ENCODE measurements around the gene SLC2A11. TPM values are rescaled to one million over a fixed set of nuclear protein-coding genes. Genes with fewer than 3 reads are reported as not detected.
"Not testable (repeated sequence)": the region's sequence is repeated elsewhere in the genome, so short reads cannot be mapped to it uniquely, and the experiment has no call there.

Gene SLC2A11
- total RNA-seq, 1 donor from 2014 or later: 10.5 TPM

DNA sequence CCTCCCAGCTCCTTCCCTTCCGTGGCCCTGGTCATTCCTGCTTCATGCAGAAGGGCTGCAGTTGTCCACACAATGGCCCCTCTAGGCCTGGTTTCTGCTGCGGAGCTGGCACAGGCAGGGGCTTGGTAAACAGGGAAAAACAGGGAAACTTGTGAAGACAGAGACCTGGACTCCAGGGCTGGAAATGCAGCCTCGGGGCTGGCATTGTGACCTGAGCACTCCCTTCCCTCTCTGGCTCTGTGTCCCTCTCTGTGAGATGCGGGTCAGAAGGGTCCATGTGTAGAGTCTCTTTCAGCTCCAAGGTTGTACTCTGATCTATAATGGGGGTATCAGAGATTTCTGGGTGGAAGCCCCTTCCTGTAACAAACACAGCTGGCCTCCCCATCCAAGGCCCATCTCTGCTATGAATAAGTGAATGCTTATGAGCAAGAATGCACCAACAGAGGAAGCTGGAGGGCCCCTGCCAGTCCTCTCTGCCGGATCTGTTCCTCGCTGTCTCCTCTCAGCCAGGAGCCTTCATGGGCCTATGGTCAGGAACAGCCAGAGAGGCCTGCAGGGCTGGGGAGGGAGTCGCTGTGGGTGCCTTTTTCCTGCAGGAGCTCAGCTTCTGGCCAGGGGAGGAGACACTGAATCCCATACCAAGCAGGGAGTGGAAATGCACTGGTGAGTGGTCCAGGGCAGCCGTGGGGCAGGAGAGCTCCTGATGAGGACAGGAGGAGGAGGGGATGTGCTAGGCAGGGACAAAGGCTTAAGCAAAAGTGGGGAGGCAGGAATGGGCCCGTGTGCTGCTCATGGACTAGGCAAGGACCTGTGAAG is 12.2 kb upstream of the SLC2A11 start:
- no peak for DNase-seq (ENCODE audit: extremely low read depth, low read depth, low spot score)

DNA sequence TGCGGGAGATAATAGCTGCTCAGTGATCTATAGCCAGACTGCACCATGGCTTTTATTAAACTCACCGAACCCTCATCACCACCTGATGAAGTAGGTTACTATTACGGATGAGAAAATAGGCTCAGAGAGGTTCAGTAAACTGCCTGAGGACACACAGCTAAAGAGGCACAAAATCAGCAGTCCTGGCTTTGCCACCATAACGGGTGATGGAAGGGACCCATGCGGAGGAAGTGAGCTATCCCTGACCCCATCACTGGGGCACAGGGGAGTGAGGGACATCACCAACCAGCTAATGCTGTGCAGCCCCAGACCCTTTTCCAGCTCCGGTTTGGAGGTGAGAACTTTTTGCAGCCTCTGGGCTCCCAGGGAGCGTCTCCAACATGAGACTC is 11.6 kb upstream of the SLC2A11 start:
- no peak for DNase-seq (ENCODE audit: extremely low read depth, low read depth, low spot score)

DNA sequence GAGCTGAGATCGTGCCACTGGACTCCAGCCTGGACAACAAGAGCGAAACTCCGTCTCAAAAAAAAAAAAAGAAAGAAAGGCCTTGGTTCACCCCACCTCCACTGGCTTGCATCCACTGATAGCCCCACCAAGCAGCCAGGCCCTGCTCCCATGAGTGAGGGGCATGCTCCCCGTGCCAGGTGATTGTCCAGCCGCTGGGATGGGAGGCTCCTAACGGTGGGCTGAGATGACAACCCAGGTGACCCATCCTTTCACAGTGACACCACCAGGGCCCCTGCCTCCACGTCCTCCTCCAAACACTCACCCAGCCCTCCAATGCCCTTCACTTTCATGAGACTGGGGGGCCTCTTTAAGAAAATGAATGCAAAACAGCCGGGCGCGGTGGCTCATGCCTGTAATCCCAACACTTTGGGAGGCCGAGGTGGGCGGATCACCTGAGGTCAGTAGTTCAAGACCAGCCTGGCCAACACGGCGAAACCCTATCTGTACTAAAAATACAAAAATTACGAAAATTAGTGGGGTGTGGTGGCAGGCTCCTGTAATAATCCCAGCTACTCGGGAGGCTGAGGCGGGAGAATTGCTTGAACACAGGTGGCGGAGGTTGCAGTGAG is 10.3 kb upstream of the SLC2A11 start:
- no peak for DNase-seq (ENCODE audit: extremely low read depth, low read depth, low spot score)

DNA sequence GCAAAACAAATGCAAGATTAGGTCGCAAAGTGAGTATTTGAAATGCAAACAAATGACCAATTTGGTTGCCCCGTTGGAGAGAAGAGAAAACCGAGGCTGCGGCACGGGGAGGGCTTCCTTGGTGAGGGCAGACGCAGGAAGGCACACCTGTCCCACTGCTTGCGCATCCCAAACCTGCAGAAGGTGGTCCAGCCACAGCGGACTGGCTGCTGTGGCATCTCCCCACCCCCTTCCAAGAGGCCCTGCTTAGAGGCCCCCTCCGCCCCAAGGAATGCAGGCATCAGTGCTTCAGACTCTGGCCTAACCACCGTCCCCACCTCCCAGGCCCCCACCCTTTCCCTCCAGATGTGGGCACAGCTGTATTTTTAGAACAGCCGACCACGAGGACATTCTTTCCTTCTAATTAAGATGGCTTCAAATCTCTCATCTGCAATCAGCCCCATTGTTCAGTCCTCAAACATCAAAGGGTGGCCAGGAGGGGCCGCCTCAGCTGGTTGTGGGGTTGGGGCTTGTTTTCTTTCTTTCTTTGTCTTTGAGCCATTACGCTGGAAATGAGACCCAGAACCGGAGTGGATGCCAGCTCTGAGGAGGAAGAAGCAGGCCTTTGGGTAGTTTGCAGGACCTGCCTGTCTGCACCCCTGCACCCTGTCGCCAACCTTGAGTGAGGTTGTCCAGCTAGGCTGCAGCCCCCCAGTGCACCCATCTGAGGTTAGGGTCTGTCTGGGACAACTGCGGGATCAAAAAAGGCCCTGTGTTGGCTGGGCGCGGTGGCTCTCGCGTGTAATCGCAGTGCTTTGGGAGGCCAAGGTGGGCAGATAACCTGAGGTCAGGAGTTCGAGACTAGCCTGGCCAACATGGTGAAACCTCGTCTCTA is 9.4 kb upstream of the SLC2A11 start:
- no peak for DNase-seq (ENCODE audit: extremely low read depth, low read depth, low spot score)

DNA sequence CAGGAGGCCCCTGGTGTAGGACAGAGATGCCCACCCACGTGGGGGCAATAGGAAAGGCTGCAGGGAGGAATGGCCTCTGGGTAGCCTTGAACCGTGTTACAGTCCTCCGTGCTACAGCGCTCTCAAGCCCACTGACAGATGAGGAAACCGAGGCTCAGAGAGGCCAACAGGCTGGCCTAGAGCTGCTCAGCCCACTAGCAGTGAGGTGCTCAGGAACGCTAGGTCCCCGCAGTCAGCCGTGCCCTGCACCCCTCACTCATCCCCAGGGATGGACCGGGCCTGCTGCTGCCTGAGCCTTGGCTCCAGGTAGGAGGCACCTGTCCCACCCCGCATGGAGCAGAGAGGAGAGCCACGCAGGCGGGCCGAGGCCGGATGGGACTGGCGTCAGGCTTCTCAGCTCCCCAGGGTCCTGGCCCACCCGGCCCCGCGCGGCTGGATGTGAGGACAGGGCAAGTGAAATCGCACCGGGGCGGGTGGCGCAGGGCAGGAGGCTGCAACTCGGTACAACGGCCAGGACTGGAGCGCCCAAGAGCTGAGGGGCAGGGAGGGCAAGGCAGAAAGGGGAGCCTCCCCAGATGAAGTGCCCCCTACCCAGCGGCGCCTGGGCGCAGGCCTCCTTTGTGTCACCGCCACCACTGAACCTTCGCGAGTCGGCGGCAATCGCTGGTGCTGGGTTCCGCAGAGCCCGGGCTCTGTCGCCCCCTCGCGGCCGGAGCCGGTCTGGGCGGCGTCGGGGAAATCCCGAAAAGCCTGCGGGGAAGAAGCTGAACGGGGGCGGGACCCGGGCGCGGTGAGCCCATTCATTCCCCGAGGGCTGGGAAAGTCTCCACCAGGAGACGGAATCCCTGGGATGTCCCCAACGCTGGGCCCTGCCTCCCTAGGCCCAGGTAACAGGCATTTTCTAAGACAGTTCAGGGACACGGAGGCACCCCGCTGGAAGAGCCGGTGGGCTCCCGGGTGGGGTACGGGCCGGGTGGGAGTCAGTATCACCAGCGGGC is 8.4 kb upstream of the SLC2A11 start:
- no peak for DNase-seq (ENCODE audit: extremely low read depth, low read depth, low spot score)

DNA sequence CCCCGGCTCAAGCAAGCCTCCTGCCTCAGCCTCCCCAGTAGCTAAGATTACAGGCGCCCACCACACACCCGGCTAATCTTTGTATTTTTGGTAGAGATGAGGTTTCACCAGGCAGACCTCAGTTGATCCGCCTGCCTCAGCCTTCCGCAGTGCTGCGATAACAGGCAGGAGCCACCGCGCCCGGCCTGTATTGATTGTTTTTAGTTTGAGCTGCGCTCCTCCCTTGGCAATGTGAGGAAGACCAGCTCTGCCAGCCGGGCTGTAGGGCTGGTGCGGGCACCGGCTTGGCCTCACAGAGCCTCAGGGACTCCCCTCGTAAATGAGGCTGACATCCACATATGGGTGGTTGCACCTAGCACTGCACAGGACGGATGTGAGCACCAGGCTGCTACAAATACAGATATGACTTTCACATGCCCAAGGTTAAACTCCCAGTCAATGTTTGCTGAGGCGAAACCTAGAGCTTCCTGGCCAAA is 7.5 kb upstream of the SLC2A11 start:
- no peak for DNase-seq (ENCODE audit: extremely low read depth, low read depth, low spot score)

DNA sequence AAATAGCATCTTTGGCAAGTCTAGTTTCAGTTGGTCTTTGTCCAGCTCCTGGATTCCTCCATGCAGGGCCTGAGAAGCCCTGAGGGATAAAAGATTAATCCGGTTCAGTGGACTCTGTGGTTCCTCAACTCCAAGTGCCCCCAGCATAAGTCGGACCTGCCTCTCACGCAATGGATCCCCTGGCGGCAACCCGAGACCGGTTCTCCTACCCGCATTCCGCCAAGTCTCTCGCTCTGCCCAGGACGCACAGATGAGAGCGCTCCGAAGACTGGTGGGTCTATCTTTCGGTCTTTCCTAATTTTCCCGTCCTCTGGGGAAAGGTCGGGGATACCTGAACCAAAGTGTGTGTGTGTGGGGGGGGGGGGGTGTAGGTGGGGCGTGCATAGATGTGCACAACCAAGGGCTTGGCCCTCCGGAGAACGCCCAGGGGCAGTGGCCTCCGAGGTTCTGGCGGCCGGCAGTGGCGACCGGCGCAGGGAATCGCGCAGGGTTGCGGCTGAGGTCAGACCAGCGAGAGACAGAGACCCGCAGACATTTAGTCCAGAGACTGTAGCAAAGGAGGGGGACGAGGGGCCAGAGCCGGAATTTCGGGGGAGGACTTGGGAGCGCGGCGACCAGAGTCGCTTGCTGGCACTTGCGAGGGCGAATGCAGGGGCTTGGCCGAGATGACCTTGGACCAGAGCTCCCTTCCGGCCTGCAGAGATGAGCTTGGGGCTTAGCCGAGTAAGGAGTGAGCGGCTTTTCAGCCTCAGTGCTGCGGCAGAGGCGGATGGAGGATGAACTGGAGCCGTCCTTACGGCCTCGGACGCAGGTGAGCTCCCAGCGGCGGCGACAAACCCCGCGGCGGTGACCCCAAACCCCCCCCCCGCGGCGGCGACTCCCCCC is 712 bp upstream of the SLC2A11 start:
- DNase-seq (ENCODE audit: extremely low read depth, low read depth, low spot score): no peak

DNA sequence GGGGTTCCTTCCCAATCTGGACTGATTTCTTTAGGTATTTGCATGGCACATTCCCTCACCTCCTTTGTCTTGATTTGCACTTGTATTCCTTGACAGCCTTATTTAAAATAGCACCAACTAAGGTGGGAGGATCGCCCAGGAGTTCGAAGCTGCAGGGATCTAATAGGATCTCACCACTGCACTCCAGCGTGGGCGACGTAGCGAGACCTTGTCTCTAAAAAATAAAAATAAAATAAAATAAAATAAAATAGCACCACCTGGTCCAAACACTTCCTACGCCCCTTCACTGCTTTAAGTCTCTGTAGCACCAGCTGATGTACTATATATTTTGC is 775 bp downstream of the SLC2A11 start:
- no peak for DNase-seq (ENCODE audit: extremely low read depth, low read depth, low spot score)

DNA sequence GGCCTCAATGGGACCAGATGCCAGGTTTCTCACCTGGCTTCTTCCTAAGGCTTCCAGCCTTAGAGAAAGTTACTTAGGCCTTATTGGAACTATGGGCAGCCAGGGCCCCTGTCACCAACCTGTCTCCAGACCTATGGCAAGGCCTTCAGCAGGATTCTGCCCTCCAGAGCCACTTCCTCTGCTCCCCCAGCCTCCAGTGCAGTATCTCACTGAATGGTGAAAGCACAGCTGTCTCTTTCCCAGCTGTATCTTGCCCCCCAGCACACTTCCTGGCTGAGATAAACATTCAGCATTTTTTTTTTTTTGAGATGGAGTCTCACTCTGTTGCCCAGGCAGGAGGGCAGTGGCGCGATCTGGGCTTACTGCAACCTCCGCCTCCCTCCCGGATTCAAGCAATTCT is 1.5 kb downstream of the SLC2A11 start:
- no peak for DNase-seq (ENCODE audit: extremely low read depth, low read depth, low spot score)

DNA sequence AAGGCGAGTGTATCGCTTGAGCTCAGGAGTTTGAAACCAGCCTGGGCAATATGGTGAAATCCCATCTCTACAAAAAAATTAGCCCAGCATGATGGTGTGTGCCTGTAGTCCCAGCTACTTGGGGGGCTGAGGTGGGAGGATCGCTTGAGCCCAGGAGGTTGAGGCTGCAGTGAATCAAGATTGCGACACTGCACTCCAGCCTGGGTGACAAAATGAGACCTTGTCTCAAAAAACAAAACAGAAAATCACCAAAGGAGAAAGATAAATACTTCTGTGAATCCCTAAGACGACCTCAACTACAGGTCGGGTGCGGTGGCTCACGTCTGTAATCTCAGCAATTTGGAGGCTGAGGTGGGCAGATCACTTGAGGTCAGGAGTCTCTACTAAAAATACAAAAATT is 2.5 kb downstream of the SLC2A11 start:
- DNase-seq (ENCODE audit: extremely low read depth, low read depth, low spot score): not testable (repeated sequence)

DNA sequence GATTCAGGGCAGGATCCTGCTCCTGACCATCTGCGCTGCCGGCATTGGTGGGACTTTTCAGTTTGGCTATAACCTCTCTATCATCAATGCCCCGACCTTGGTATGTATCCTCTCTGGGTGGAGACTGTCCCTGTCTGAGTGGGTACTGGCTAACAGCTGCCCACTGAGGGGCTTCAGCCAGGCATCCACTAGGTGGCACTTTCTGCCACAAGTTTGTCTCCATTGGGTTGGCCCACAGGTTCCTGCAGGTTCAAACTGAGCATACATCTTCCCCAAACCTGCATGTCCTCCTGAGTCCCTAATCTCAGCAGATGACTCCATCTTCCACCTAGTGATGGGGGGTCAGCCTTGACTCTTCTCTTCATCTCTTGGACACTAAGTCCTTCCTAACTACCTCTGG is 4.4 kb downstream of the SLC2A11 start:
- DNase-seq (ENCODE audit: extremely low read depth, low read depth, low spot score): no peak

DNA sequence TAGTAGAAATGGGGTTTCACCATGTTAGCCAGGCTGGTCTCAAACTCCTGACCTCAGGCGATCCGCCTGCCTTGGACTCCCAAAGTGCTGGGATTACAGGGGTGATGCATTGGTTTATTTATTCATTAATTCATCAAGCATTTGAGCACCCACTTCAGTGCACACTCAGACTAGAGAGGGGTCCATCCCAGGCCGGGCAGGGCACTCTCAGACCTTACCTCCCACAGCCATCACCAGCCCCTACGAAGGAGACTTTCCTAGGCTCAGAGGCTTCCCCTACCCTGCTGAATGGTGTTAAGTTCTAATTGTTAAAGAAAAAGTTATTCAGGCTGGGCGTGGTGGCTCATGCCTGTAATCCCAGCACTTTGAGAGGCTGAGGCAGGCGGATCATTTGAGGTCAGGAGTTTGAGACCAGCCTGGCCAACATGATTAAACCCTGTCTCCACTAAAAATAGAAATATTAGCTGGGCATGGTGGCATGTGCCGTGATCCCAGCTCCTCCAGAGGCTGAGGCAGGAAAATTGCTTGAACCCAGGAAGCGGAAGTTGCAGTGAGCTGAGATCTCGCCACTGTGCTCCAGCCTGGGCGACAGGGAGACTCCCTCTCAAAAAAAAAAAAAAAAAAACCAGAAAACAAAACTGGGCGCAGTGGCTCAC is 7.0 kb downstream of the SLC2A11 start:
- DNase-seq (ENCODE audit: extremely low read depth, low read depth, low spot score): not testable (repeated sequence)

DNA sequence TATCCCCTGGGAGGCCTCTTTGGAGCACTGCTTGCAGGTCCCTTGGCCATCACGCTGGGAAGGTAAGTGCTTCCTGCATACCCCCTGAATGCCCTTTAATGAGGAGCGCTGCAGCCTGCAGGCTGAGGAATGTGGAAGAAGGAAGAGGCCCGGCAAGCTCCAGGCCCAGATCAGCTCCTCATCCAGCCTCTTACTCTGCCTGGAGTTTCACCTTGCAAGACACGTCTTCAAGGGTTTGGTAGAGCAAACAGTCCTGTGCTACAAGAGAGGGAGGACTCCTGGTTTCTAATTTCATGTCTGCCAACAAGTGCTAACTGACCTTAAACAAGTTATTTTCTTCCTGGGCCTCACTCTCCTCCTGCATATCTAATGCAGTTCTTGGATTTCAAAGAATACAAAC is 10.9 kb downstream of the SLC2A11 start:
- no peak for DNase-seq (ENCODE audit: extremely low read depth, low read depth, low spot score)

DNA sequence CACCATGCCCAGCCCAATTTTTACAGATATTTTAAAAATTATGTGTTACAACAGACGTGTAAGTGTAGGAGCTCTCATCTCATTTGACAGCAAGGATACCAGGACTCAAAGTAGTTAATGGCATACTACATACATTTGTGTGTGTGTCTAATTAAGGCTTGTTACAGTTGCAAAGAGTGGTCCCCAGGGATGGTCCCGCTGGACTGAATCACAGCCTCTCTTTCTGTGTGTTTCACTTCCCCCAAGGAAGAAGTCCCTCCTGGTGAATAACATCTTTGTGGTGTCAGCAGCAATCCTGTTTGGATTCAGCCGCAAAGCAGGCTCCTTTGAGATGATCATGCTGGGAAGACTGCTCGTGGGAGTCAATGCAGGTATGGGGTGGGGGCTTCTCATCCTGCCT is 17.2 kb downstream of the SLC2A11 start:
- DNase-seq (ENCODE audit: extremely low read depth, low read depth, low spot score): no peak

DNA sequence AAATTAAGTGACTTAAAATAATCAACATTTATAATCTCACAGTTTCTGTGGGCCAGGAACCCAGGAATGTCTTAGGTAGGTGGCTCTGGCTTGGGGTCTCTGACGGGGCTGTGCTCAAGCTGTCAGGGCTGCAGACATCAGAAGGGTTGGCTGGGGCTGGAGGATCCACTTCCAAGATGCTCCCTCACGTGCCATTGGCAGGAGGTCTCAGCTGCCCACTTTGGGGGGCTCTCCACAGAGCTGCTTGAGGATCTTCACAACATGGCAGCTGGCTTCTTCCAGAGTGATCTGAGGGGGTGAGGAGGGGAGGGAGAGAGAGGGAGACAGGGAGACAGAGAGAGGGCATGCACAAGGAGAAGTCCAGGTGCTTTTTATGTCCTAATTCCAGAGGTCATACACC is 18.1 kb downstream of the SLC2A11 start:
- DNase-seq (ENCODE audit: extremely low read depth, low read depth, low spot score): no peak

DNA sequence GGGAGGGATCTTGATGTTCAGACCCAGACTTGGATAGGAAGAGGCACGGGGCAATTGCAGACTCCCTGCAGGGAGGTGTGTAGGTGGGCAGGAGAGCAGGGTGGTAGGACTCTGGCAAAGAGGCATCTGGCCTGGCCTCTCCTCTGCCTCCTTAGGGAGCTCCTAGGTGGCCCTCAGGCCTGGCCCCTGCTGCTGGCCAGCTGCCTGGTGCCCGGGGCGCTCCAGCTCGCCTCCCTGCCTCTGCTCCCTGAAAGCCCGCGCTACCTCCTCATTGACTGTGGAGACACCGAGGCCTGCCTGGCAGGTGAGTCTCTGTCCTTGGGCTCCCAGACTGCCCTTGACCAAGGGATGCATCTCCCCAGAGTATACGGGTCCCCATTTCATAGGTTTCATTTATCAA is 19.9 kb downstream of the SLC2A11 start:
- no peak for DNase-seq (ENCODE audit: extremely low read depth, low read depth, low spot score)

DNA sequence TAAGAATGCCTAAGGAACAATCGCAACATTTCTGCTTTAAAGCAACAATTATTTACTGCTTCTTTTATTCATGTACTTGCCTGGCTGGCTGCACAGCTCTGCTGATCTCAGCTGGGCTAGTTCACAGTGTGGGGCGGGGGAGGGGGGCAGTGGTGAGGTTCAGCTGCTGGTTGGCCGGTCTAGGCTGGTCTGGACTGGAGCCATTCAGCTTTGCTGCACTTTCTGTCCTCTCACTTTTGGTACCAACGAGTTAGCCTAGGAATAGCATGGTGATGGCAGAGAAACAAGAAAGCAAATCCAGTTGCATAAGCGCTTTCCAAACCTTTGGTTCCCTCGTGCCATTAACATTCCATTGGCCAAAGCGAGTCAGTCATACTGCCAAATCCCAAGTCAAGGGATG is 20.5 kb downstream of the SLC2A11 start:
- DNase-seq (ENCODE audit: extremely low read depth, low read depth, low spot score): no peak

DNA sequence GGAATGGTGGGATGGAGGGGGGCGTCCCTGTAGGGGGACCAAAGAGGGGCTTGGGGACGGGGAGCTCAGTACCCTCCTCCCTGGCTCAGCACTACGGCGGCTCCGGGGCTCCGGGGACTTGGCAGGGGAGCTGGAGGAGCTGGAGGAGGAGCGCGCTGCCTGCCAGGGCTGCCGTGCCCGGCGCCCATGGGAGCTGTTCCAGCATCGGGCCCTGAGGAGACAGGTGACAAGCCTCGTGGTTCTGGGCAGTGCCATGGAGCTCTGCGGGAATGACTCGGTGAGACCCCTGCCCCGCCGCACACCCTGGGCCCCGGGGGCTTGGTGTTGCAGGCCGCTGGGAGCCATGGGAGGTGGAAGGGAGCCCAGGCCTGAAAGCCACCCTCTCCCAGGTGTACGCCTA is 24.7 kb downstream of the SLC2A11 start:
- no peak for DNase-seq (ENCODE audit: extremely low read depth, low read depth, low spot score)

DNA sequence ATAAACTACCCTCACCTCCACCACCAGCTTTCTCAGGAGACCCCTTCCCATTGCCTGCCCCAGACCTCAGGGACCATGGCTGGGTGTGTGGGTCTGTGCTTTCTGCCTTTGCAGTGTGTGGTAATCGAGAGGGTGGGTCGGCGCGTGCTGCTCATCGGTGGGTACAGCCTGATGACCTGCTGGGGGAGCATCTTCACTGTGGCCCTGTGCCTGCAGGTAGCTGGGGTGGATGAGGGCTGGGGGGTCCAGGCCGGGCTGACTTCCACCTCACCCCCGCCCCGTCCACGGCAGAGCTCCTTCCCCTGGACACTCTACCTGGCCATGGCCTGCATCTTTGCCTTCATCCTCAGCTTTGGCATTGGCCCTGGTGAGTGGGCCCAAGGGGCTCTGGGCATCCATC is 26.0 kb downstream of the SLC2A11 start:
- no peak for DNase-seq (ENCODE audit: extremely low read depth, low read depth, low spot score)

Data from glomerular endothelial cell (primary cell).